Panc1 (cell line): Measurements from ENCODE around the gene GALNTL6. TPM values are rescaled to one million over a fixed set of nuclear protein-coding genes. Genes with fewer than 3 reads are reported as not detected.

Experiments
- ATAC-seq: fragments of 200-7000 bp; cut with Tn5 transposase; 2 replicates; pipeline ENCODE4 v1.9.1; 2020; ENCODE audit warnings: mild to moderate bottlenecking, moderate library complexity
- BruUV-seq: library from RNA; stranded (reverse); fragments of 400-500 nt; replicated peaks from 2 replicates; lab custom pipeline; 2021; lab: Mats Ljungman, UMichigan
- CTCF ChIA-PET: fragments of 300-600 bp; sonication (Branson Sonifier 250); formaldehyde crosslinking; loops from one replicate; lab custom pipeline; 2022; ENCODE audit warnings: antibody characterized with exemption; lab: Charles Lee
- POLR2A ChIA-PET: fragments of 300-600 bp; sonication (Branson Sonifier 250); formaldehyde crosslinking; loops from one replicate; lab custom pipeline; 2022; ENCODE audit warnings: antibody characterized with exemption; lab: Charles Lee
- DNase-seq: peaks from one replicate; pipeline ENCODE4 v3.0.0-alpha.2; 2010; ENCODE audit warnings: low read depth, low spot score
- H3K27ac ChIP-seq: 2 replicates; pipeline ENCODE4 v1.5.1; 2011; ENCODE audit warnings: mild to moderate bottlenecking, low read length, inconsistent platforms
- H3K27me3 ChIP-seq: fragments of 200-500 bp; sonication (Bioruptor generic); 2 replicates; pipeline ENCODE4 v1.6.0; 2014; ENCODE audit warnings: low read length, inconsistent platforms; ENCODE audit not compliant: control insufficient read depth, insufficient read depth
- H3K36me3 ChIP-seq: fragments of 200-500 bp; sonication (Bioruptor generic); 2 replicates; pipeline ENCODE4 v1.5.1; 2014; ENCODE audit warnings: inconsistent platforms, mild to moderate bottlenecking, low read length, moderate library complexity; ENCODE audit not compliant: control insufficient read depth, insufficient read depth
- H3K4me1 ChIP-seq: 2 replicates; pipeline ENCODE4 v1.5.1; 2011; ENCODE audit warnings: inconsistent platforms, mild to moderate bottlenecking, low read length, moderate library complexity; ENCODE audit not compliant: control insufficient read depth, insufficient read depth
- H3K4me3 ChIP-seq, 2 experiments: 2 replicates each; pipeline ENCODE4 v1.5.1; 2011 to 2012; ENCODE audit warnings: low read depth in 2 of 2, low read length in 2 of 2, mild to moderate bottlenecking in 2 of 2, inconsistent platforms in 1 of 2, moderate library complexity in 1 of 2
- H3K9me3 ChIP-seq: fragments of 200-500 bp; sonication (Bioruptor generic); 2 replicates; pipeline ENCODE4 v1.5.1; 2014; ENCODE audit warnings: low read depth, mild to moderate bottlenecking, inconsistent platforms, low read length, moderate library complexity; ENCODE audit not compliant: control insufficient read depth, insufficient read depth
- CTCF ChIP-seq: fragments of 450-650 bp; IDR thresholded peaks from 2 replicates; pipeline ENCODE4 v1.5.1; 2017; ENCODE audit warnings: mild to moderate bottlenecking
- POLR2AphosphoS5 ChIP-seq: IDR thresholded peaks from 2 replicates; pipeline ENCODE4 v1.6.1; 2012; ENCODE audit warnings: mild to moderate bottlenecking, low read depth, low read length, moderate library complexity
- REST ChIP-seq, 2 experiments: IDR thresholded peaks; 2 replicates each; pipeline ENCODE4 v1.6.1; 2011 to 2012; ENCODE audit warnings: low read depth in 2 of 2, control low read depth in 1 of 2, low read length in 1 of 2, mild to moderate bottlenecking in 1 of 2, moderate library complexity in 1 of 2; ENCODE audit not compliant: insufficient read depth in 1 of 2
- SIN3A ChIP-seq: IDR thresholded peaks from 2 replicates; pipeline ENCODE4 v1.6.1; 2012; ENCODE audit warnings: low read depth, mild to moderate bottlenecking, low read length, moderate library complexity, borderline replicate concordance; ENCODE audit not compliant: insufficient read depth
- TCF7L2 ChIP-seq: IDR thresholded peaks from 2 replicates; pipeline ENCODE4 v1.6.1; 2011; ENCODE audit warnings: mild to moderate bottlenecking, low read depth, low read length, inconsistent platforms
- in situ Hi-C: cut with HindIII; loops from 2 replicates; pipeline ENCODE4 v1.10.0; 2016; ENCODE audit warnings: low sequenced_read_pairs, low pct_unique_long_range_greater_than_20kb
- intact Hi-C: fragments of 100-400 bp; cut with micrococcal nuclease; formaldehyde crosslinking; loops from one replicate; pipeline ENCODE4 v1.10.0; 2022; ENCODE audit not compliant: unreplicated experiment
- total RNA-seq: library from RNA; stranded (reverse); gene quantifications from one replicate; pipeline ENCODE4 v1.2.1, GENCODE V29; 2021; ENCODE audit not compliant: unreplicated experiment

Gene GALNTL6
- total RNA-seq, 1 experiment from 2014 or later = not detected

GRCh38 chr4:173001571-173001970, 1188.4 kb downstream of the GALNTL6 start:
- ChIA-PET POLR2A (no interaction called here), CTCF (no interaction called here)
- Histone ChIP-seq H3K27me3 (no peaks in the 10 kb centered on the region), H3K36me3 (no peaks in the 10 kb centered on the region), H3K9me3 (no peaks in the 10 kb centered on the region), H3K4me3 (no peak overlapping the region), H3K4me1 (no peaks in the 10 kb centered on the region), H3K27ac (no peak overlapping the region)
- ATAC-seq (no peak), DNase-seq (no peak)
- intact Hi-C loops (no loop called here), in situ Hi-C loops (no loop called here)
- no TSS peak for BruUV-seq
- TF ChIP-seq POLR2AphosphoS5 (no peak), SIN3A (no peak), CTCF (no peak), REST (IDR thresholded peaks at IDR 0.05; ENCODE audit: insufficient read depth in 1 of 2, low read depth in 2 of 2, low read length in 1 of 2) (no peak), TCF7L2 (no peak)

- no peaks in the 10 kb centered on the region for H3K36me3 ChIP-seq
- DNase-seq = no peak
- no peaks in the 10 kb centered on the region for H3K27me3 ChIP-seq
- H3K4me1 ChIP-seq = no peaks in the 10 kb centered on the region
- ChIA-PET CTCF (no interaction called here), POLR2A (no interaction called here)
- no TSS peak for BruUV-seq
- TF ChIP-seq SIN3A (no peak), TCF7L2 (no peak), POLR2AphosphoS5 (no peak), CTCF (no peak), REST (IDR thresholded peaks at IDR 0.05; ENCODE audit: insufficient read depth in 1 of 2, low read depth in 2 of 2, low read length in 1 of 2) (no peak)
- no peak overlapping the region for H3K27ac ChIP-seq
- in situ Hi-C loops (no loop called here), intact Hi-C loops (no loop called here)
- ATAC-seq = no peak
- H3K9me3 ChIP-seq = no peaks in the 10 kb centered on the region
- H3K4me3 ChIP-seq = no peak overlapping the region
Observed at GRCh38 chr4:173002830-173003561, 1189.8 kb downstream of the GALNTL6 start.
